GM12874 (cell line): ENCODE data around the gene LRRC56.

Experiments used
- CTCF ChIP-seq: IDR thresholded peaks from 2 replicates; pipeline ENCODE4 v1.5.1; 2011; ENCODE audit warnings: low read depth, mild to moderate bottlenecking, control low read depth, low read length, moderate library complexity; ENCODE audit not compliant: insufficient read depth

Gene LRRC56

GRCh38 chr11:587546-587945 is 50.2 kb downstream of the LRRC56 start:
- TF ChIP-seq CTCF: no peak

GRCh38 chr11:587978-588380 is 50.7 kb downstream of the LRRC56 start:
- TF ChIP-seq CTCF: no peak

- TF ChIP-seq CTCF: no peak
Observed at GRCh38 chr11:589798-590197, 52.5 kb downstream of the LRRC56 start.

- no peak for TF ChIP-seq CTCF
Observed at GRCh38 chr11:590997-591396, 53.7 kb downstream of the LRRC56 start.

- TF ChIP-seq CTCF: no peak
Observed at GRCh38 chr11:592501-592900, 55.2 kb downstream of the LRRC56 start.

GRCh38 chr11:592918-593317 is 55.6 kb downstream of the LRRC56 start:
- TF ChIP-seq CTCF: no peak

GRCh38 chr11:593347-593746 is 56.0 kb downstream of the LRRC56 start:
- no peak for TF ChIP-seq CTCF

GRCh38 chr11:595400-595799 is 58.1 kb downstream of the LRRC56 start:
- no peak for TF ChIP-seq CTCF
